ENCODE data around the gene ARL2BP. TPM values are rescaled to one million over a fixed set of nuclear protein-coding genes. Genes with fewer than 3 reads are reported as not detected.
A peak's percentile ranks its signal among the peaks of the same experiment; 100 is the strongest.

Gene ARL2BP
- total RNA-seq, 1 experiment from 2014 or later = 47.6 TPM

GRCh38 chr16:57261806-57262205 is 16.7 kb downstream of the ARL2BP start:
- intact Hi-C loops (cut with micrococcal nuclease; ENCODE audit: unreplicated experiment) = no loop called here
- Histone ChIP-seq H3K9me3 (no peaks in the 10 kb centered on the region), H3K27me3 (replicated peaks; ENCODE audit: control insufficient read depth, insufficient read depth, low read length) (no peaks in the 10 kb centered on the region), H3K4me3 (ENCODE audit: low read depth, low read length) (no peak overlapping the region), H3K4me1 (no peaks in the 10 kb centered on the region; the same call in 1 of the 2 replicates), H3K36me3 (ENCODE audit: control insufficient read depth, insufficient read depth, low read length) (0 out of 2 replicates have a peak, but pooled peaks cover 2% of the 10 kb centered on the region)
- H3K4me1 Mint-ChIP-seq (ENCODE audit: low read depth, unreplicated experiment) = no peaks in the 10 kb centered on the region
- no TSS peak for BruUV-seq (replicated peaks)
- H3K4me3 Mint-ChIP-seq (ENCODE audit: unreplicated experiment) = no peak overlapping the region
- peak in 1 of 2 experiments; percentile 22 for DNase-seq
- no peaks in the 10 kb centered on the region for H3K9me3 Mint-ChIP-seq (ENCODE audit: unreplicated experiment)
- no peak for TF ChIP-seq CTCF (IDR thresholded peaks at IDR 0.05; ENCODE audit: insufficient read depth in 1 of 2, low read depth in 1 of 2, low read length in 1 of 2, severe bottlenecking in 1 of 2, unreplicated experiment in 1 of 2)
- H3K27me3 Mint-ChIP-seq (ENCODE audit: insufficient read depth, unreplicated experiment) = no peaks in the 10 kb centered on the region
- CTCF ChIA-PET = no interaction called here
- POLR2A ChIA-PET = no interaction called here
- H3K27ac Mint-ChIP-seq (ENCODE audit: unreplicated experiment) = no peak overlapping the region
- peaks cover 28% of the 10 kb centered on the region for H3K36me3 Mint-ChIP-seq (ENCODE audit: insufficient read depth, unreplicated experiment)

- H3K4me1 Mint-ChIP-seq (ENCODE audit: low read depth, unreplicated experiment) = peaks cover under 1% of the 10 kb centered on the region
- Histone ChIP-seq H3K4me1 (no peaks in the 10 kb centered on the region; the same call in 1 of the 2 replicates), H3K4me3 (ENCODE audit: low read depth, low read length) (no peak overlapping the region), H3K27me3 (replicated peaks; ENCODE audit: control insufficient read depth, insufficient read depth, low read length) (no peaks in the 10 kb centered on the region), H3K9me3 (no peaks in the 10 kb centered on the region), H3K36me3 (ENCODE audit: control insufficient read depth, insufficient read depth, low read length) (0 out of 2 replicates have a peak, but pooled peaks cover 2% of the 10 kb centered on the region)
- H3K27ac Mint-ChIP-seq (ENCODE audit: unreplicated experiment) = no peak overlapping the region
- BruUV-seq (replicated peaks) = no TSS peak
- intact Hi-C loops (cut with micrococcal nuclease; ENCODE audit: unreplicated experiment) = no loop called here
- H3K36me3 Mint-ChIP-seq (ENCODE audit: insufficient read depth, unreplicated experiment) = peaks cover 19% of the 10 kb centered on the region
- H3K4me3 Mint-ChIP-seq (ENCODE audit: unreplicated experiment) = no peak overlapping the region
- ChIA-PET POLR2A (no interaction called here), CTCF (interaction anchor here (0.6 kb wide), 1 partner anchor 77 kb away, joined by 3 read pairs; the partner anchor contains the start of gene PSME3IP1)
- DNase-seq = peak in 1 of 2 experiments; percentile 32
- H3K9me3 Mint-ChIP-seq (ENCODE audit: unreplicated experiment) = no peaks in the 10 kb centered on the region
- no peak for TF ChIP-seq CTCF (IDR thresholded peaks at IDR 0.05; ENCODE audit: insufficient read depth in 1 of 2, low read depth in 1 of 2, low read length in 1 of 2, severe bottlenecking in 1 of 2, unreplicated experiment in 1 of 2)
- no peaks in the 10 kb centered on the region for H3K27me3 Mint-ChIP-seq (ENCODE audit: insufficient read depth, unreplicated experiment)
Observed at GRCh38 chr16:57262841-57263540, 17.9 kb downstream of the ARL2BP start.

GRCh38 chr16:57263541-57264351 is 18.7 kb downstream of the ARL2BP start:
- ChIA-PET CTCF (interaction anchor here (0.6 kb wide), 1 partner anchor 78 kb away, joined by 3 read pairs; the partner anchor contains the start of gene PSME3IP1), POLR2A (no interaction called here)
- H3K4me1 ChIP-seq = peaks cover 7% of the 10 kb centered on the region

More at GRCh38 chr16:57263541-57264351, 18.7 kb downstream of the ARL2BP start:
- Mint-ChIP-seq H3K9me3 (ENCODE audit: unreplicated experiment) (no peaks in the 10 kb centered on the region), H3K4me1 (ENCODE audit: low read depth, unreplicated experiment) (peaks cover 7% of the 10 kb centered on the region), H3K4me3 (ENCODE audit: unreplicated experiment) (no peak overlapping the region), H3K27ac (ENCODE audit: unreplicated experiment) (no peak overlapping the region), H3K27me3 (ENCODE audit: insufficient read depth, unreplicated experiment) (no peaks in the 10 kb centered on the region), H3K36me3 (ENCODE audit: insufficient read depth, unreplicated experiment) (peaks cover 13% of the 10 kb centered on the region)
- no peaks in the 10 kb centered on the region for H3K9me3 ChIP-seq
- intact Hi-C loops (cut with micrococcal nuclease; ENCODE audit: unreplicated experiment) = no loop called here
- no peak for TF ChIP-seq CTCF (IDR thresholded peaks at IDR 0.05; ENCODE audit: insufficient read depth in 1 of 2, low read depth in 1 of 2, low read length in 1 of 2, severe bottlenecking in 1 of 2, unreplicated experiment in 1 of 2)
- BruUV-seq (replicated peaks) = no TSS peak
- H3K27me3 ChIP-seq (replicated peaks; ENCODE audit: control insufficient read depth, insufficient read depth, low read length) = no peaks in the 10 kb centered on the region
- no peak for DNase-seq
- H3K36me3 ChIP-seq (ENCODE audit: control insufficient read depth, insufficient read depth, low read length) = 0 out of 2 replicates have a peak, but pooled peaks cover 2% of the 10 kb centered on the region
- no peak overlapping the region for H3K4me3 ChIP-seq (ENCODE audit: low read depth, low read length)
